MM.1S (cell line): ENCODE data around the gene PTGDR.

Experiments
- DNase-seq: peaks from one replicate; pipeline ENCODE4 v3.0.0-alpha.2; 2015
- H2AFZ ChIP-seq: fragments of 300-600 bp; sonication (generic); 2 replicates; pipeline ENCODE4 v1.6.0; 2016; ENCODE audit warnings: antibody characterized with exemption, low read length
- H3F3A ChIP-seq: fragments of 300-600 bp; sonication (generic); 2 replicates; pipeline ENCODE4 v1.6.1; 2016; ENCODE audit warnings: mild to moderate bottlenecking, antibody characterized with exemption, low read length, moderate library complexity, mixed read lengths; ENCODE audit not compliant: insufficient read depth
- H3K27ac ChIP-seq: fragments of 300-600 bp; sonication (generic); 2 replicates; pipeline ENCODE4 v1.5.1; 2016; ENCODE audit warnings: mild to moderate bottlenecking, low read length
- H3K27me3 ChIP-seq: fragments of 300-600 bp; sonication (generic); replicated peaks from 2 replicates; pipeline ENCODE4 v1.6.0; 2016; ENCODE audit warnings: low read length; ENCODE audit not compliant: insufficient read depth
- H3K36me3 ChIP-seq: fragments of 300-600 bp; sonication (generic); replicated peaks from 2 replicates; pipeline ENCODE4 v1.6.1; 2016; ENCODE audit warnings: mild to moderate bottlenecking, low read length, mixed read lengths; ENCODE audit not compliant: insufficient read depth
- H3K4me1 ChIP-seq: fragments of 300-600 bp; sonication (generic); 2 replicates; pipeline ENCODE4 v1.6.1; 2016; ENCODE audit warnings: low read length, mixed read lengths
- H3K4me2 ChIP-seq: fragments of 300-600 bp; sonication (generic); 2 replicates; pipeline ENCODE4 v1.6.0; 2016; ENCODE audit warnings: low read depth, low read length
- H3K4me3 ChIP-seq: fragments of 300-600 bp; sonication (generic); 2 replicates; pipeline ENCODE4 v1.5.1; 2016; ENCODE audit warnings: low read length, mixed read lengths
- H3K79me2 ChIP-seq: fragments of 300-600 bp; sonication (generic); 2 replicates; pipeline ENCODE4 v1.6.1; 2016; ENCODE audit warnings: mixed run types, low read length, mixed read lengths
- H3K9ac ChIP-seq: fragments of 300-600 bp; sonication (generic); 2 replicates; pipeline ENCODE4 v1.6.1; 2016; ENCODE audit warnings: low read length, mixed read lengths
- H3K9me2 ChIP-seq: fragments of 300-600 bp; sonication (generic); replicated peaks from 2 replicates; pipeline ENCODE4 v1.6.1; 2016; ENCODE audit warnings: mild to moderate bottlenecking, low read length, mixed read lengths; ENCODE audit not compliant: insufficient read depth
- H3K9me3 ChIP-seq: fragments of 300-600 bp; sonication (generic); replicated peaks from 2 replicates; pipeline ENCODE4 v1.6.1; 2016; ENCODE audit warnings: mild to moderate bottlenecking, low read length, mixed read lengths; ENCODE audit not compliant: insufficient read depth
- H4K20me1 ChIP-seq: fragments of 300-600 bp; sonication (generic); 2 replicates; pipeline ENCODE4 v1.6.1; 2016; ENCODE audit warnings: mild to moderate bottlenecking, low read length, moderate library complexity, mixed read lengths; ENCODE audit not compliant: insufficient read depth
- CTCF ChIP-seq: fragments of 300-600 bp; sonication (generic); IDR thresholded peaks from 2 replicates; pipeline ENCODE4 v1.5.1; 2016; ENCODE audit warnings: antibody characterized with exemption, low read length, mixed read lengths
- EZH2 ChIP-seq: fragments of 300-600 bp; sonication (generic); optimal IDR thresholded peaks from 2 replicates; pipeline ENCODE3; 2017; ENCODE audit warnings: low read depth, mild to moderate bottlenecking, antibody characterized with exemption, low read length, mixed read lengths
- EZH2phosphoT487 ChIP-seq: fragments of 300-600 bp; sonication (generic); IDR thresholded peaks from 2 replicates; pipeline ENCODE4 v1.6.1; 2018; ENCODE audit warnings: antibody characterized with exemption, low read length

Gene PTGDR

GRCh38 chr14:52318826-52319645, 51.5 kb downstream of the PTGDR start:
- H3K9me3 ChIP-seq, result no peaks in the 10 kb centered on the region
- no peaks in the 10 kb centered on the region for H3F3A ChIP-seq
- no peaks in the 10 kb centered on the region for H3K9me2 ChIP-seq
- no peak overlapping the region for H3K27ac ChIP-seq
- H2AFZ ChIP-seq, result no peak overlapping the region
- no peak for DNase-seq
- H3K27me3 ChIP-seq, result no peaks in the 10 kb centered on the region
- no peaks in the 10 kb centered on the region for H4K20me1 ChIP-seq
- TF ChIP-seq EZH2, result no peak
- no peaks in the 10 kb centered on the region for H3K79me2 ChIP-seq
- H3K4me1 ChIP-seq, result no peaks in the 10 kb centered on the region
- H3K36me3 ChIP-seq, result no peaks in the 10 kb centered on the region
- H3K9ac ChIP-seq, result no peak overlapping the region
- no peak overlapping the region for H3K4me2 ChIP-seq
- no peak overlapping the region for H3K4me3 ChIP-seq

GRCh38 chr14:52319919-52320318, 52.4 kb downstream of the PTGDR start:
- no peak for TF ChIP-seq EZH2phosphoT487
- no peak for TF ChIP-seq CTCF
- no peak for TF ChIP-seq EZH2
- DNase-seq, result no peak
- Histone ChIP-seq H3K36me3 (no peaks in the 10 kb centered on the region), H3K27me3 (no peaks in the 10 kb centered on the region), H3K9ac (no peak overlapping the region), H3K27ac (no peak overlapping the region), H3F3A (no peaks in the 10 kb centered on the region), H3K4me3 (no peak overlapping the region), H3K79me2 (no peaks in the 10 kb centered on the region), H4K20me1 (no peaks in the 10 kb centered on the region), H3K4me1 (no peaks in the 10 kb centered on the region), H3K9me3 (no peaks in the 10 kb centered on the region), H2AFZ (no peak overlapping the region), H3K9me2 (no peaks in the 10 kb centered on the region), H3K4me2 (no peak overlapping the region)

- Histone ChIP-seq H3K4me1 (no peaks in the 10 kb centered on the region), H3K9ac (no peak overlapping the region), H3K4me3 (no peak overlapping the region), H4K20me1 (no peaks in the 10 kb centered on the region), H3K4me2 (no peak overlapping the region), H2AFZ (no peak overlapping the region), H3K79me2 (no peaks in the 10 kb centered on the region), H3K27ac (no peak overlapping the region), H3K27me3 (no peaks in the 10 kb centered on the region), H3K9me2 (no peaks in the 10 kb centered on the region), H3F3A (no peaks in the 10 kb centered on the region), H3K36me3 (no peaks in the 10 kb centered on the region), H3K9me3 (no peaks in the 10 kb centered on the region)
- TF ChIP-seq CTCF (no peak), EZH2 (no peak), EZH2phosphoT487 (no peak)
- no peak for DNase-seq
Measured at GRCh38 chr14:52325126-52325525, 57.6 kb downstream of the PTGDR start.

GRCh38 chr14:52325630-52326029, 58.1 kb downstream of the PTGDR start:
- no peaks in the 10 kb centered on the region for H3K4me1 ChIP-seq
- no peaks in the 10 kb centered on the region for H3K36me3 ChIP-seq
- no peaks in the 10 kb centered on the region for H3K27me3 ChIP-seq
- H4K20me1 ChIP-seq, result no peaks in the 10 kb centered on the region
- H3K79me2 ChIP-seq, result no peaks in the 10 kb centered on the region
- no peak overlapping the region for H3K9ac ChIP-seq
- H2AFZ ChIP-seq, result no peak overlapping the region
- H3K4me3 ChIP-seq, result no peak overlapping the region
- TF ChIP-seq EZH2, result no peak
- TF ChIP-seq EZH2phosphoT487, result no peak
- TF ChIP-seq CTCF, result no peak
- no peak overlapping the region for H3K27ac ChIP-seq
- no peak for DNase-seq
- no peaks in the 10 kb centered on the region for H3K9me3 ChIP-seq
- no peaks in the 10 kb centered on the region for H3K9me2 ChIP-seq
- no peak overlapping the region for H3K4me2 ChIP-seq
- H3F3A ChIP-seq, result no peaks in the 10 kb centered on the region
